ENCODE data around the gene EXOSC2. TPM values are rescaled to one million over a fixed set of nuclear protein-coding genes. Genes with fewer than 3 reads are reported as not detected.

The EXOSC2 gene
- total RNA-seq, 6 experiments from 2014 or later = 9.3 to 15.9 (median 13.3) TPM

GRCh38 chr9:130745829-130746228 is 52.2 kb downstream of the EXOSC2 start:
- Histone ChIP-seq H3K4me1 (peaks cover 0 to under 1% (median 0%) of the 10 kb centered on the region in 4 donors), H3K4me3 (no peak overlapping the region), H3K27ac (no peak overlapping the region), H3K9me3 (no peaks in the 10 kb centered on the region), H3K36me3 (no peaks in the 10 kb centered on the region), H3K27me3 (no peaks in the 10 kb centered on the region)
- 71% methylated on average over 5 of the region's 5 CpGs for WGBS (ENCODE audit: insufficient coverage, low coverage, low lambda C conversion rate, missing lambda C conversion rate)
- ATAC-seq (no peak), DNase-seq (no peak)
- intact Hi-C loops (cut with DNase I) = no loop called here
- no peak for TF ChIP-seq POLR2A (IDR thresholded peaks at IDR 0.05)

GRCh38 chr9:130746434-130747212 is 53.0 kb downstream of the EXOSC2 start:
- Histone ChIP-seq H3K27ac (no peak overlapping the region), H3K9me3 (no peaks in the 10 kb centered on the region), H3K27me3 (no peaks in the 10 kb centered on the region), H3K4me3 (no peak overlapping the region), H3K4me1 (no peaks in the 10 kb centered on the region), H3K36me3 (no peaks in the 10 kb centered on the region)
- ATAC-seq = peak; percentile 28 to 71 (median 56)
- TF ChIP-seq POLR2A (IDR thresholded peaks at IDR 0.05) = no peak
- TF ChIP-seq, protein P1, sequence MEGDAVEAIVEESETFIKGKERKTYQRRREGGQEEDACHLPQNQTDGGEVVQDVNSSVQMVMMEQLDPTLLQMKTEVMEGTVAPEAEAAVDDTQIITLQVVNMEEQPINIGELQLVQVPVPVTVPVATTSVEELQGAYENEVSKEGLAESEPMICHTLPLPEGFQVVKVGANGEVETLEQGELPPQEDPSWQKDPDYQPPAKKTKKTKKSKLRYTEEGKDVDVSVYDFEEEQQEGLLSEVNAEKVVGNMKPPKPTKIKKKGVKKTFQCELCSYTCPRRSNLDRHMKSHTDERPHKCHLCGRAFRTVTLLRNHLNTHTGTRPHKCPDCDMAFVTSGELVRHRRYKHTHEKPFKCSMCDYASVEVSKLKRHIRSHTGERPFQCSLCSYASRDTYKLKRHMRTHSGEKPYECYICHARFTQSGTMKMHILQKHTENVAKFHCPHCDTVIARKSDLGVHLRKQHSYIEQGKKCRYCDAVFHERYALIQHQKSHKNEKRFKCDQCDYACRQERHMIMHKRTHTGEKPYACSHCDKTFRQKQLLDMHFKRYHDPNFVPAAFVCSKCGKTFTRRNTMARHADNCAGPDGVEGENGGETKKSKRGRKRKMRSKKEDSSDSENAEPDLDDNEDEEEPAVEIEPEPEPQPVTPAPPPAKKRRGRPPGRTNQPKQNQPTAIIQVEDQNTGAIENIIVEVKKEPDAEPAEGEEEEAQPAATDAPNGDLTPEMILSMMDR (IDR thresholded peaks at IDR 0.05) = no peak
- intact Hi-C loops (cut with DNase I) = no loop called here
- DNase-seq = no peak
- WGBS (ENCODE audit: insufficient coverage, low coverage, low lambda C conversion rate, missing lambda C conversion rate) = 67% methylated on average over 3 of the region's 3 CpGs

DNA sequence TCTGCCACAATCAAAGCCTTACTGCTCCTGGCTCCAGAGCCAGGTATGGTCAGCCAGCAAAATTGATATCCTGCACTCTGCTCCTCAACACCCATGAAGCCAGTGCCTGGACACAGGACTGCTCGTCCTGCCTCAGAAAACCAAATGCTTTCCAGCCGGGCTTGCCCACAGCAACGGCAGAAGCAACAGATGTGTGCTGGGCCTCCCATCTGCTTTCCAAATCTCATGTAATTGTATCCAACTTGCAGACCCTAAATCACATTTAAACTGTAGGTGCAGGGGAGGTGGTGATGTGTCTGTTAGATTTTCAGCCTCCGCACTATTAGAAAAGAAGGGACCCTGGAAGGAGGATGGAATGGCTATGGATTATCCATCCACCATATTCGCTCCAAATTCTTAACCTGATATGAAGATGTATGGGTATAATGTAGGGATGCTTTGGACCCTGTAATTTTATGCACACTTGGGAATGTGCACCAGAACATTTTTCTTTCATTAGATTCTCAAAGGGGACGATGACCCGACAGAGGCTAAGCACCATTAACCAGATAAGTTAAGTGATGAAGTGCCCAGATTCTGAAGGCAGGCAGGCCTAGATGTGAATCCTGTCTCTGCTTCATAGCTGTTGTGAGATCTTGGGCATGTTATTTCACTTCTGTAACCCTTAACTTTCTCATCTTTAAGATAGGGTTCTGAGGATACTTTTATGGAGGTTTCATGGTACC is 58.2 kb downstream of the EXOSC2 start:
- Histone ChIP-seq H3K27ac (no peak overlapping the region), H3K36me3 (no peaks in the 10 kb centered on the region), H3K4me1 (no peaks in the 10 kb centered on the region), H3K9me3 (no peaks in the 10 kb centered on the region), H3K4me3 (no peak overlapping the region), H3K27me3 (no peaks in the 10 kb centered on the region)
- intact Hi-C loops (cut with DNase I) = no loop called here
- ATAC-seq = no peak
- DNase-seq = no peak
- WGBS (ENCODE audit: insufficient coverage, low coverage, low lambda C conversion rate, missing lambda C conversion rate) = 87% methylated on average over 3 of the region's 7 CpGs
- TF ChIP-seq POLR2A (IDR thresholded peaks at IDR 0.05) = no peak
- TF ChIP-seq, protein P1 (IDR thresholded peaks at IDR 0.05) = no peak

Small RNAs within 50 kb of the gene (small RNA-seq; reads per million reads assigned to genes)
- gene AL359092.1 = 0 reads per million in 2 experiments

Other genes starting within 250 kb of the EXOSC2 start
- gene ASS1, start 248.8 kb upstream of the EXOSC2 start, total RNA-seq = 1,000 to 10,000 TPM in 3 of 6 experiments, 100 to 1,000 TPM in 3; 437 to 1,278 (median 1,014) TPM
- 10 to 100 TPM; 21.3 to 35.7 (median 25.2) TPM for gene FUBP3, start 114.2 kb upstream of the EXOSC2 start, total RNA-seq
- under 1 TPM in 1 of 6 experiments, not detected in 5; 0.15 TPM for gene PRDM12, start 29.2 kb upstream of the EXOSC2 start, total RNA-seq
- gene ABL1, start 141.5 kb downstream of the EXOSC2 start, total RNA-seq = 10 to 100 TPM; 17.0 to 25.8 (median 18.8) TPM
- gene QRFP, start 203.0 kb downstream of the EXOSC2 start, total RNA-seq = 1 to 10 TPM in 1 of 6 experiments, not detected in 5; 3.3 TPM
- not detected for gene FIBCD1, start 245.5 kb downstream of the EXOSC2 start, total RNA-seq